HG03432 (cell line): ENCODE data around the gene CHST1.

Source experiments
- ATAC-seq: cut with Tn5 transposase; IDR thresholded peaks from one replicate; pipeline ENCODE4 v1.9.1; 2021; ENCODE audit warnings: mild to moderate bottlenecking, moderate library complexity; ENCODE audit not compliant: unreplicated experiment

Gene CHST1

GRCh38 chr11:45646275-45646927 is 19.0 kb downstream of the CHST1 start:
- ATAC-seq = peak; percentile 60

- ATAC-seq = no peak
Observed at GRCh38 chr11:45644981-45645889, 20.2 kb downstream of the CHST1 start.

GRCh38 chr11:45643598-45644260 is 21.7 kb downstream of the CHST1 start:
- ATAC-seq = no peak

GRCh38 chr11:45641961-45642360 is 23.5 kb downstream of the CHST1 start:
- ATAC-seq = no peak

- ATAC-seq = no peak
Observed at GRCh38 chr11:45638051-45638450, 27.4 kb downstream of the CHST1 start.

- no peak for ATAC-seq
Observed at GRCh38 chr11:45635907-45636306, 29.5 kb downstream of the CHST1 start.

GRCh38 chr11:45625611-45626010 is 39.8 kb downstream of the CHST1 start:
- ATAC-seq = no peak

GRCh38 chr11:45624095-45624494 is 41.3 kb downstream of the CHST1 start:
- no peak for ATAC-seq

- ATAC-seq = no peak
Observed at GRCh38 chr11:45622861-45623260, 42.6 kb downstream of the CHST1 start.

GRCh38 chr11:45622283-45622682 is 43.1 kb downstream of the CHST1 start:
- ATAC-seq = no peak

- ATAC-seq = no peak
Observed at GRCh38 chr11:45621588-45621987, 43.8 kb downstream of the CHST1 start.

GRCh38 chr11:45620243-45620642 is 45.2 kb downstream of the CHST1 start:
- ATAC-seq = no peak

- no peak for ATAC-seq
Observed at GRCh38 chr11:45618897-45619296, 46.5 kb downstream of the CHST1 start.

- no peak for ATAC-seq
Observed at GRCh38 chr11:45617871-45618601, 47.4 kb downstream of the CHST1 start.

- ATAC-seq = no peak
Observed at GRCh38 chr11:45616802-45617549, 48.4 kb downstream of the CHST1 start.

GRCh38 chr11:45615182-45615792 is 50.1 kb downstream of the CHST1 start:
- no peak for ATAC-seq

GRCh38 chr11:45614196-45614828 is 51.1 kb downstream of the CHST1 start:
- ATAC-seq = no peak

GRCh38 chr11:45610627-45611026 is 54.8 kb downstream of the CHST1 start:
- ATAC-seq = no peak

- no peak for ATAC-seq
Observed at GRCh38 chr11:45609902-45610301, 55.5 kb downstream of the CHST1 start.
